T-helper 22 cell (primary cell): ENCODE results near the gene ZBTB7B.

Experiments
- DNase-seq: peaks from one replicate; pipeline ENCODE4 v3.0.0-alpha.2; 2020; ENCODE audit warnings: low read depth

The ZBTB7B gene

DNA sequence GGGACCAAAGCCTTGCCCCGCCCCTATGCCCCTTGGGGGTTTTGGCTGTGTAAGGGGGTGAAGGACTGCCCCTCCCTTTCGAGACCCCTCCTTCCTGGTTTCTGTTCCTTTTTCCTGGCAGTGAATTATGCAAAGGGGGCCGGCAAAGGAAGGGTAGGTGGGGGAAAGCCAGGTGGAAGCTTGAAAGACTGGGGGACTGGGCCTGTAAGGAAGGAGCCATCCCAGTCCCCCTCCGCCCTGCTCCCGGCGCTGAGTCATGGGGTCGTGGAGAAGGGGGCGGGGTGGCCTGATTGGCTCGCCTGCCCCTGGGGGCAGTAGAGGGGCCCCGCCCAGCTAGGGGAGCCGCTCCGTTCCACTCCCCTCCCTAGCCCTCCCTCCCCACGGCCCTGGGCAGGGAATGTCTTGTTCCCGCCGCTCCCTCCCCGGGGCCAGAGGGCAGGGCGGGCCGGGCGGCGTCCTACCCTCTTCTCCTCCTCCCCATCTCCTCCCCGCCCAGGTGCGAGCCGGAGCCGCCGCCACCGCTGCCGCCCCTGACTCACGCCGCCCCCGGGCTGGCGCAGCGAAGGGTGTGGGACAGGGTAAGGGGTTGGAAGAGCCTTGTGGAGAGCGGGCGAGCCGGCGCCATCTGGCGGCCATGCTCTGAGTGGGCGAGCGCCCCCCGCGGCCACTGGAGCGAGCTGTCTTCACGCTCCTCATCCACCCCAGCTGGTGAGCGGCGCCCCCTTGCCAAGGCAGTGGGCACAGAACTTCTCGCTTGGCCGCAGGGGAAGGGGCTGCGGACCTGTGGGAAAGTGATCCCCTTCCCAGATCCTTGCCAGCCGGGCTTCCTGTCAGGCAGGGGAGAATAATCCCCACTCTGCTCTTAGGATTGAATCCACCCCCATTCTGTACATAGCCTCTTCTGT is 14.7 kb downstream of the ZBTB7B start:
- DNase-seq, result peak; percentile 78

DNA sequence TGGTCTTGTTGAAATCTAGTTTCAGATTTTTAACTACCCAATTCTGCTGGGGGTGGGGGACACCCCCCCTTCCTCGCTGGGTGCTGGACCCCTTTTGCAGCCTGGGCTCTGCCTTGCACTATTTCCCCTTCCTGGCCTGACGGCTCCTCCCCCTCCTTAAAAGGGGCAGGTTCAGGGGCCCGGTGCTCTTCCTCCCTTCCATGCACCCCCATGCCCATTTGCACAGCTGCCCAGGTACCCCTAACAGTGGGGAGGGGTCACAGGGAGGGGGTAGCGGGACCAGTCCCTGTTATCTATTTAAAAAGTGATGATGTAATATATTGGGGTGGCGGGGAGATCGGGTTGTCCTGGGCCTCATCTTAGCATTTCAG is 15.3 kb downstream of the ZBTB7B start:
- DNase-seq, result no peak

DNA sequence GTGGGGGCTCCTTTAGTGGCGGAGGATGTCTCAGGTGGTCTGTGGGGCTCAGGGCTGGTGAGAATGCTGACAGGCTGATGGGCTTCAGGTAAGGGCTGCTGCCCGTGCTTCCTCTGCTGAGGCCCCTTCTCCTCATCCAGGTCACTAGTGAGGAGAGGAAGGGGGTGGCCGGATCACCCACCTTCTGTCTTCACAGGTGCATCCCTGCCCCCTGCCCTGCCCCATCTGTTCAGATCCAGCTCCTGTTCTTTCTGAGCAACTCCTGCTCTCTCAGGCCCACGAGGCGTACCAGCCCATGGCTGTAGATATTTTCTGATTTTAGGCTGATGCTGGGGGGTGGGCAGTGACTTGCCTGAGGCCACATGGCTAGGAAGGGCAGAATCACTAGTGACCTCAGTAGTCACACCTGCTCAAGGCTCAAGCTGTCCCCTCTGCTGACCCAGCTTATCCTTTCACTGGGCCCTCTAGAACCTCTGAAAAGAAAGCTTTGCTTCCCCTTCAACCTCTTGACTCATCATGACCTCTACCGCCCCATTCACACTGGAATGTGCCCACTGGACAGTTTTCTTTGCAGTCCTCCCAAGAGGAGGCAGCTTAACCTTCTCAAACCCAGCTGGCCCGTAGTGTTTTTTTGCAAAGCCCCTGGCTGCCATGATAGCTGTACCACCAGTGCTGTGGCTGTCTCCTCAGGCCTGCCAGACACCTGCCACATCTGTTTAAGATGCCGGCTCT is 16.2 kb downstream of the ZBTB7B start:
- DNase-seq, result no peak

DNA sequence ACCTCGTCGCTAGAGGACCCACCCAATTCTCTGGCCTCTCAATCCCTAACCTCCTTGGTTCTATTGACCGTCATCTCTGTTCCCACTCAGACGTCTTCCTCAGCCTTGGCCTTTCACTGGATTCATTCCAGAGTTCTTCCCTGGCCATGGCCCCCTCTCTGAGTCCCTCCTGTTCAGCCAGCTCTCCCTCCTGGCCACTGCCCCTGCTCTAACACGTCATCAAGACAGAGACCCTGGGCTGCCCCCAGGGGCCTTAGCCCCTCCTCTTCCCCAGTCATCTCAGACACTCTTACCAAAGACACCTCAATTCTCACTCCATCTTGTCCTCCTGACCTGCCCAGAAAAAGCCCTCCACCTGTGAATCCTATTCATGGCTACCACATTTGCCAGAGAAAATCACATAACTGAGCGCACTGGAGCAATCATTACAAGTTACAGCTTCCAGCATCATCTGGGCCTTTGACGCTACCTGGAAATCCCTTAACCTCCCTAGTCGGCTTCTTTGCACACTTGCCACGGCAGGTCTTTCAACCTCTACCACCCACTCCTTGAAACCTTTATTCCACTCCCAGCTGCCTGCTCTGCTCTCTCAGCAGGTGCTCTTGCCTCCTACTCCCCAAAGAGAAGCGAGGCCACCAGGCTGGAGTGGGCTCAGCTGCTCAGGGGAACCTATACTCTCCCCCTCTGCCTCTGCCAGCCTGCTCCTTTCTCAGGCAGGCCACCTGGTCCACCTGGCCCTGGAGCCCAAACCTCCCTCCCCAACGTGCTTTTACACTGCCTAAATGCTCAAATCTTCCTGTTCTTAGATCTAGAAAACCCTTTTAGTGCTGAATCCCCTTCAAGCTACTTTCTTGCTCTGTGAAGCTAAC is 17.0 kb downstream of the ZBTB7B start:
- DNase-seq, result no peak

DNA sequence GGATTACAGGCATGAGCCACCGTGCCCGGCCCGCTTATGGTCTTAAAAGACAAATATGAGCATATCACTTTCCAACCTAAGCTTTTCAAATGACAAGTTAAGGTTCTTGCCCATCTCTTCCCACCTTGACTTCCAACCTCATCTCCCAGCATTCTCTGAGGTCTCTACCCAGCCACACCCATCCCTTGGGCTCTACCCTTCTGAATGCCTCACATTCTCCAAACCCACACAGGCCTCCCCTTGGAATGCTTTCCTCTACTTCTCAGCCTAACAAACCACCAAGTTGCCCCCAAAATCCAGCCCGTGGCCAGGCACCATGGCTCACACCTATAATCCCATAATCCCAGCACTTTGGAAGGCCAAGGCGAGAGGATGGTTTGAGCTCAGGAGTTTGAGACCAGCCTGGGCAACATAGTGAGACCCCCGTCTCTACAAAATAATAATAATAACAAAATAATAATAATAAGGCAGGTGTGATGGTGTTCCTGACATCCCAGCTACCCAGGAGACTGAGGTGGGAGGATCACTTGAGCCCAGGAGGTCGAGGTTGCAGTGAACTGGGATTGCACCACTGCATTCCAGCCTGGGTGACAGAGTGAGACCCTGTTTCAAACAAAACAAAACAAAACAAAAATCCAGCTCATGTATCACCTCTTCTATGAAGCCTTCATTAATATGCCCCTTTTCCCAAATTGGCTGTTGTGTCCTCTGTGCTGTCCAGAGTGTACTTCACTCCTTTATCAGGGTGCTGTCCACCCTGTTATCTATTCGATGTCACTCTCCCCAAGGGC is 19.7 kb downstream of the ZBTB7B start:
- DNase-seq, result no peak

DNA sequence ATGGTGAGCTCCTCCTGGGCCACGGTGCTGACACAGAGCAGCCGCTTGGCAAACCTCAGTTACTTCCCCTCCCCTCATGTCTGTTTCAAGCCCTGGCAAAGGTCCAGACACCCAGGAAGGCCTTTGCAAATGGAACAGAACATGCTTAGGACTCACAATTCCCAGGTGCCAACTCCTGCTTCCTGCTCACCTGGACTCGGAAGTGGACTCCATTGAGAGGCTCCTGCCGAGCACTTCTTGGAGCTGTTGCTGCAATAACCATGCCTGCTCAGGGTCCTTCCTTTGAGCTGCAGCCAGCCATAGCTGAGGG is 20.3 kb downstream of the ZBTB7B start:
- no peak for DNase-seq

DNA sequence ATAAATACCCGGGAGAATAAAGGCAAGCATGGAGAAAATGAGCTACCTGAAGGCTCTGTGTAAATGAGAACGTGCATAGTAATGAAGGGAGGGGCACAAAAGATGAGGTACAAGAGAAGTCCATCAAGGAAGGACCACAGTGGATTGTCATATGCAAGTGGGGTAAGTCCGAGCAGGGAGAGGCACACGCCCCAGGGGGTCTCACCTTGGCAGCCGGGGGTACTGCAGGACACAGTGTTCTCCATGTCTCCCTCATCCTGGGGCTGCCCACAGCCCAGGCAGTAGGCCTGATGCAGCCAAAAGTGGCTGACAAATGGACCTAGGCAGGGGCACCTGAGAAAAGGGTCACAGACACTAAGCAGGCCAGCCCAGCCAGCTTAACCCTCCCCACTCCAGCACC is 21.0 kb downstream of the ZBTB7B start:
- no peak for DNase-seq

DNA sequence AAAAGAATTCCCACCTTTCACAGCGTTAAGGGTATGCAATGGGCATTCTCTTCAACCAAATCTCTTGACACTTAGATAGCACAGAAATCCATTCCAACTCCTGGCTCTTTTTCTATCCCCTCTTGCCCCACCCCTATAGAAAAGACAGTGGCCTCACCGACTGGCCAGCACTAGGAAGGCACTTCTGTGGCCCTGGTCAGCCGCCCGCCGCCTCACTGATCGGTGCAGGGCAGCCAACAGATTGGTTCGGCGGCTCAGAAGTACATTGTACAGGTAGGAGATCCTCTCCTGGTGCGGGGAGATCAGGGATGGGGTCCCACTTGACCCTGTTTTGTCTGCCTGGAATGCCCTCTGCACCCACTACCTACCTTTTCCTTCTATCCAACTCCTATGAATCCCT is 21.7 kb downstream of the ZBTB7B start:
- no peak for DNase-seq

DNA sequence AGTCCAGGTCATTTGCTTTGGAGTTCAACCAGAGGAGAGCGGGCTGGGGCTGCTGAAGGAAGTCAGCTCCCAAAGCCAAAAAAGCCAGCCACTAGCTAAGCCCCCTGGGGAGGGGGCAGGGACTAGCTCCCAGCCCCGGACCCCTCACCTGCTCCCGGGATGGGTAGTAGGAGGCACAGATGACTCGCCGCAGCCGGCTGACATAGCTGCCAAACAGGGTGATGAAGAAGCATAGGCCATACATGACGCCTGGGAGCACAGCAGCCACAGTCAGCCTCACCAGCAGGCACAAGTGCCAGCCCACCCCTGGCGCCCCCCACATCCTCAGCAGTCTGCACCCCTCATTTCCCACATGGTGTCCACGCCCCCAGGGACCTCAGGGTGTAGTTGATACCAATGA is 23.6 kb downstream of the ZBTB7B start:
- no peak for DNase-seq

DNA sequence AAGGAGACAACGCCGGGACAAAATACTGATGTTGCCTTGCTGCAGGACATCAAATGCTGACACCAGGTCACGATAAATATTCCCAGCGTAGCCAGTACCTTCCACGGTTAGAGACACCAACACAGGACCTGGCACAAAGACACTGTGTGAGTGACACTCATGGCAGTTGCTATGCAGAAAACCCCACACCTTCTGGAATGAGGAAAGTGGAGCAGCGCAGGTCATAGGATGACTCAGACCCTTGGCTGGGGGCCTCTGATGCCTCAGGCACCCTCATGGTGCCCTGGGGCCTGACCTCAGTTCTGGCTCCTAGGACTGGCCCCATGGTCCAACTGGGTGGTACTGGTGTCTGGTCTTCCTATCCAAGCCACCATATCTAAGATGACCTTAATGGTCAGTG is 24.0 kb downstream of the ZBTB7B start:
- DNase-seq, result no peak

DNA sequence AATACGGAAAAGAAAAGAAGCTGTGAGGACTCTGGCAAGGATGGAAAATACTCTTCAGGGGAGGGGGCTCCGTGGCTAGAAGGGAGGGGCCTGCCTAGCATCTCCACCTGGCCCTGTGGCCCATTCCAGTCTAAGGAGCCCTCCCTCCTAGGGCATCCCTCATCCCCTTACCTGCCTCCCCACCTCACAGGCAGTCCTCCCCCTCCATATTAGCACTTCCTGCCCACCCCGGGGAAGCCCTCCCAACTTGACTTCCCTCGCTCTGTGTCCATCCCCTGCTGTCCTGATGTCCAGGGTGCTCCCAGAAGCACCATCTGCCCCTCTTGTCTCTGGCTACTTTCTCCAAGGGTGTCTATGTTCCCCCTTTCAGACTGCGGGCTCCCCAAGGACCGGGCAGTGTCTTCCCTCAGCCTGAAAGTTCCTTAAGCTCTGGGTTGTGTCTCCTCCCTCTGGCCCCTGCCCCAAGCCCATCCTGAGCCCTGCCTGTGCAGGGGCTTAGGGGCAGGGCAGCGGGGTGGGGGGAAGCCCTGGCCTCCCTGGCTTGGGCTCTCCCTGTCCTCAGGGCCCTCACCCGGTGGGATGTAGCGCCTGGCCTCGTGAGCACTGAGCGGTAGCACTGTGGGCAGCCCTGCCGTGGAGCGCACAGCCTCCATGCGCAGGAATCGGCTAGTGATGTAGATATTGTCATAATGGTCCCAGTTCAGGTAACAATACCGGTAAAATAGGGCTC is 27.1 kb downstream of the ZBTB7B start:
- DNase-seq, result no peak

DNA sequence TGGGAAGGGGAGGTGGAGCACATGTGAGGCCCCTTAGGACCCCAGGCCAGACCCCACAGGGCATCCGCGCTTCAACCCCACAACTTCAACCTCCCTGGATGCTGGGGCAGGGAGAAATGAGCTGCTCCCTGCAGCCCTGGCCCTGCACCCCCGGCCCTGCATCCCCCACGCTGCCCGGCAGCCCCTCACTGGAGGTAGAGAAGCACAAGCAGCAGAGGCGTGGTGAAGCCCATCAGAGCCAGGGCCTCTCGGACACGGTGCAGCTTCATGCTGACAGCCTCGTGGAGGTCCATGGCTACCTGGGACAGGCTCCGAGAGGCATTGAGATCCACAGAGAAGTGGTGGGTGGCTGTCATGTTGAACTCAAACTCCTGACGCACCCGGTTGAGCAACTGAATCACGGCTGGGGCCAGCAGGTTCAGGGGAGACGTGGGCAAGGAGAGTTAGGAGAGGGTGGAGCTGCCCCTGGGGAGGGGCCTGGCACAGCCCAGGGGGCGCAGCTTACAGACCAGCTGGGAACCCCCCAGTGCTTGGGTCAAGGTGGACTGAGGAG is 27.7 kb downstream of the ZBTB7B start:
- DNase-seq, result no peak

DNA sequence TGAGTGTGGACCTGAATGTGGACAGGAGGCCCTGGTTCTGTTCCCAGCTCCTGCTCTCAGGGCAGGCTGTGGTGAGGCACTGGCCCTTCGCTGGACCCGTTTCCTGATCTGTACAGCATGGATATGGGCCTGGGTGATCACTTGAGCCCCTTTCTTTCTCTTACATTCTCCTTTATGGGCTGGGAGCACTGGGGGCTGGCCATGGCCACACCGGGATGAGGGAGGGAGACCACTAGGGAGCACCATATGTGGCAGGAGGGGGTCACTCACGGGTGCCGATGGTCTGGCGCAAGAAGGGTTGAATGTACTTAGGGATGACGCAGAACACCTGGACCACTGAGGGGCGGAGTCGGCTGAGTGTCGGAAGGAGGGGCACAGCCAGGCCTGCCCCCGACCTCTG is 28.3 kb downstream of the ZBTB7B start:
- no peak for DNase-seq

DNA sequence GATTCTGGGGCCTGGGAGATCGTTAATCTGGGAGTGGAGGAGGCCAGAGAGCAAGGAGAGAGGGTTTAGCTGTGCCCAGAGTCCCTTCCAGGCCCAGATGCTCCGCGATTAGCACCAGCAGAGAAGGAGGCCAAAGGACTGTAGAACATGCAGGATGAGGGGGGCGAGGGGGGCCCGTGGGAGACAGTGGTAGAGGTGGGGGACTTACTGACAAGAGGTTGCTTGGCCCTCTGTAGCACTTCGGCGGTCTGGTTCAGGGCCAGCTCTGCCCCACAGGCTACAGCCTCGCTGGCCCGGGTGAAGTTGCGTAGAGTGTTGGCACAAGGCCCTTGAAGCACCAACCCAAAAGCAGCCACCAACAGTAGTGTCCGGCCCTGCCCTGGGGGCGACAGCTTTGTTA is 30.3 kb downstream of the ZBTB7B start:
- DNase-seq, result no peak

DNA sequence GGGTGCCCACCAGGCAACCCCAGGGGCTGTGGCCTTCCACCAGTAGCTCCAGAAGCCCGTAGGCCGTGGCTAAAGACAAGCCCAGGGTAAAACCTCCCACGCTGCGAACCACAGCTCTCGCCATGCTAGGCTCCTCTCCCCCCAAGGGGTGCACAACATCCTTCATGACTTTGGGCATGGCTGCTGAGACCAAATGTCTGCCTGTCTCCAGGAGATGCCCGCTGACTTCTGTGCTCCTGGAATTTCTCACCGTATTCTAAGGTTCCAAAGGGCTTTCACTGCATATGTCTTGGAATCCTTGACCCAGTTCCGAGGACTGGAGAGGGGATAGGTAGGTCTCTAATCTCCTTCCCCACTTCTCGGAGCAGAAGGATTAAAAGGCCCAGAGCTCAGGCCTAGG is 30.9 kb downstream of the ZBTB7B start, which contains the start of the genes DCST1 and DCST2:
TSS of gene DCST1 (plus strand) at position 301 of the 400 bp plus-strand sequence. CDS start 213 bp downstream, outside the sequence.
TSS of gene DCST2 (minus strand) at position 258 of the 400 bp plus-strand sequence. CDS start at position 178, 80 bp downstream.
- no peak for DNase-seq

DNA sequence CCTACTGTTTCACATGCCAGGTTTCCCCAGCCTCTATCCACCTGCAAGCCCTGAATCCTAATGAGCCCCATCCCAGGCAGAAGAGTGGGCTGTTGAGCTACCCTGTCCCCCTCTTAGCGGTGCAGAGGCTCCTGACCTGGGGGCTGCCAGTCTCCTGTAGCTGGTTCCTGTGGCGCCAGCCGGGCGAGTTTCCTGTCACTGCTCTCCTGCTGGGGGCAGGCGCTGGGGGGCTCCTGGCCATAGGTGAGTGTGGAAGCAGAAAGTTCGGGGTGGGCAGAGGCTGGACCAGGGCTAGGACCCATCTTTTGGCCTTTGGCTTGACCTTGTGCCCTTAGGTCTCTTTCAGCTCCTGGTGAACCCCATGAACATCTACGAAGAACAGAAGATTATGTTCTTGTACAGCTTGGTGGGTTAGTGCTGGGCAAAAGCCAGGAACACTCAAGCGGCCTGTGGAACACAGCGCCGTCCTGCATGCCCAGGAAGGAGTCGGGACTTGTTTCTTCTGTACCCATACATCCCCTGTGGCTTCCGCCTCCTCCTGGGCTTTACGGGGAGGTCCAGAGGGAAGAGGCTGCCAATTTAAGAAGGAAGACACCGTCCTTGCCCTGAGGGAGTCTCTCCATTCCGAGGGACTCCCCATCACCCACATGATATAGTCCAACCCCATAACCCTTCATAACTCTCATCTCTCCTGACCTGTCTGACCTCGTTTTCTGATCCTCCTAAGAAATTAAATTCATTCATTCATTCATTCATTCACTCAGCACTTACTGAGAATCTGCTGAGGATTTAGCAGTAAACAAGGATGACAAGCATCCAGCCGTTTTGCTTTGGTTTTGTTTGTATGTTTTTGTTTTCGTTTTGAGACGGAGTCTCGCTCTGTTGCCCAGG is 32.0 kb downstream of the ZBTB7B start:
- DNase-seq, result no peak

DNA sequence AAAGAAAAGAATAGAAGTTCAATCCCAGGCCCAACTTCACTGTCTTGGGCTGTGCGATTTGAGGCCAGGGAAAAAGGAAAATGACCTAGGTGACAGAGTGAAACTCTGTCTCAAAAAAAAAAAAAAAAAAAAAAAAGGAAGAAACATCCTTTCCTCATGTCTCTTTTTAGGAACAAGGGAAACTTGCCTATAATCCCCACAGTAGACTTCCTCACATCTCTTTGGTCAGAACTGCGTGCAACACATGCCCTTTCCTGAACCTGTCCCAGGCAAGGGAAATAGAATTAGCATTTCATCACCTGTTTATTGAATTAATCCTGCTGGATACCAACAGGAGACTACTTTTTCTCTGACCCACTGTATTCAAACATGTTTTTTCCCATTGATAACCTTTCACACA is 33.3 kb downstream of the ZBTB7B start:
- DNase-seq, result no peak

DNA sequence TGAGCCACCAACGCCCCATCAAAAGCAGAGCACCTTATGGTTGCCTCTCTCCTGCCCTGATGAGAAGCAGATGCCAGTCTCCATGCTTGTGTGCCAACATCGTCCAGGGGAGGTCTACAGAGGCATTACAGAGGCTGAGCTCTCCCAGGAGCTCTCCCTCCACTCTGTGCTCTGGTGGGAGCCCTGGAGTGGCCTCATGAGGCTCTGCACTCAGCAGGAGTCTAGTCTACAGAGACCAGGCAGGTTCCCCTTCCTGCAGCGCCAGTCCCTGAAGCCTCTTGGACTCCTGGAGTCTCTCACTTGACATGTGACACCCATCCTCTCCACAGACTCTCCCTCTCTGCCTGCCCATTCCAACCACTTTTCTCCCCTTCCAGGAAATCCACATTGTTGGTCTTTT is 34.4 kb downstream of the ZBTB7B start:
- no peak for DNase-seq

DNA sequence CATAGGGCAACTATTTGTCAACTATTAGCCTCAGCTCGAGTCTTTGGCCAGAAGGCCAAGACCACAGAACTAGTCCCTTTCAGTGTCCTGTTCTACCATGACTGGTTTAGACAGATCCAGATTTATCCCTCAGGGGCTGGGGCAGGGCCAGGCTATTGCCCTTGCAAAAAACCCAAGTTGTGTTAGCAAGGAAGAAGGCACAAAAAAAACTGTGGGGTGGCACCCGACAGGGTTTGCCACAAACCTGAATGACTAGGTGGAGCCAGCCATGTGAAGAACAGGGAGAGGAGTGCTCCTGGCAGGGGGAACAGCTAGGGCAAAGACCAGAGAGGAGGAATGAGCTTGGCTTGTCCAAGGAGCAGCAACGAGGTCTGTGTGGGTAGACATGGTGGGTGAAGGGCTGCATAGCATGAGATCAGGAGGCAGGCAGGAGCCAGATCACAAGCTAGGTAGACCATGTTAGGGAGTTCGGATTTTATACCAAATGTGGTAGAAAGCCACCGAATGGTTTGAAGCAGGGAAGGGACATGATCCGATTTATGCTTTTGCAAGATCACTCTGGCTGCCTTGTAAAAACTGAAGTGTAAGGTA is 35.3 kb downstream of the ZBTB7B start:
- no peak for DNase-seq
